HEK293T (cell line): ENCODE measurements around the gene NKTR.

Experiments
- BHLHE40 ChIP-seq: fragments of 450-650 bp; IDR thresholded peaks from 2 replicates; pipeline ENCODE4 v1.6.1; 2016; ENCODE audit warnings: mild to moderate bottlenecking, moderate library complexity, borderline replicate concordance
- HDGF ChIP-seq: fragments of 450-650 bp; IDR thresholded peaks from 2 replicates; pipeline ENCODE4 v1.6.1; 2017; ENCODE audit warnings: antibody characterized with exemption, borderline replicate concordance
- SUZ12 ChIP-seq: fragments of 450-650 bp; IDR thresholded peaks from 2 replicates; pipeline ENCODE4 v1.6.1; 2016; ENCODE audit warnings: mild to moderate bottlenecking

GRCh38 chr3:42595682-42596081 lies 4.8 kb upstream of the NKTR start:
- TF ChIP-seq HDGF (no peak), BHLHE40 (no peak), SUZ12 (no peak)
